GM12878 (cell line): ENCODE data around the gene SCT. TPM values are rescaled to one million over a fixed set of nuclear protein-coding genes. Genes with fewer than 3 reads are reported as not detected.

Experiments
- ATAC-seq: fragments of 200-7000 bp; cut with Tn5 transposase; 3 replicates; pipeline ENCODE4 v1.9.1; 2020; ENCODE audit warnings: mild to moderate bottlenecking, moderate library complexity
- BruUV-seq: library from RNA; stranded (reverse); fragments of 400-500 nt; replicated peaks from 2 replicates; lab custom pipeline; 2021; lab: Mats Ljungman, UMichigan
- CTCF ChIA-PET: fragments of 300-600 bp; sonication (Branson Sonifier 250); formaldehyde crosslinking; extraction: SDS; loops from one replicate; lab custom pipeline; 2021; ENCODE audit warnings: inconsistent platforms; lab: Yijun Ruan, JAX
- POLR2A ChIA-PET: fragments of 350-600 bp; formaldehyde crosslinking; extraction: SDS; loops from one replicate; lab custom pipeline; 2021; ENCODE audit warnings: inconsistent platforms; lab: Charles Lee
- RAD21 ChIA-PET: fragments of 300-600 bp; sonication (Branson Sonifier 250); formaldehyde crosslinking; loops from one replicate; lab custom pipeline; 2023; ENCODE audit warnings: antibody characterized with exemption; ENCODE audit not compliant: unreplicated experiment; lab: Charles Lee
- SMC1A ChIA-PET: fragments of 300-600 bp; sonication (Branson Sonifier 250); formaldehyde crosslinking; loops from one replicate; lab custom pipeline; 2023; ENCODE audit not compliant: unreplicated experiment, uncharacterized antibody; lab: Charles Lee
- DNase-seq: peaks from one replicate; pipeline ENCODE4 v3.0.0-alpha.2; 2011; ENCODE audit warnings: low read depth, low spot score
- FAIRE-seq: peaks from 3 replicates; lab custom pipeline; 2011; peaks lifted over from hg19 to GRCh38; lab: Jason Lieb, UNC
- H2AFZ ChIP-seq: 2 replicates; pipeline ENCODE4 v1.6.0; 2011; ENCODE audit warnings: low read depth, low read length, control low read depth; ENCODE audit not compliant: control insufficient read depth
- H3K27ac ChIP-seq: 2 replicates; pipeline ENCODE4 v1.5.1; 2011; ENCODE audit warnings: control low read depth; ENCODE audit not compliant: control insufficient read depth, insufficient read depth
- H3K27me3 ChIP-seq, 2 experiments: replicated peaks in 1 of 2; 2 replicates each; pipeline versions ENCODE4 v1.6.0 to v1.6.1; 2011; ENCODE audit warnings: low read length in 1 of 2; ENCODE audit not compliant: control insufficient read depth in 2 of 2, insufficient read depth in 2 of 2
- H3K36me3 ChIP-seq, 2 experiments: 2 replicates each; pipeline ENCODE4 v1.5.1; 2011; ENCODE audit warnings: low read length in 1 of 2; ENCODE audit not compliant: control insufficient read depth in 2 of 2, insufficient read depth in 2 of 2
- H3K4me1 ChIP-seq: 2 replicates; pipeline ENCODE4 v1.6.1; 2011; ENCODE audit warnings: mild to moderate bottlenecking, low read length, moderate library complexity, mixed read lengths; ENCODE audit not compliant: control insufficient read depth, insufficient read depth
- H3K4me2 ChIP-seq: 2 replicates; pipeline ENCODE4 v1.6.0; 2011; ENCODE audit warnings: control low read depth; ENCODE audit not compliant: control insufficient read depth, insufficient read depth
- H3K4me3 ChIP-seq: fragments of 200-600 bp; sonication (generic); 2 replicates; pipeline ENCODE4 v1.5.1; 2016
- H3K79me2 ChIP-seq: 2 replicates; pipeline ENCODE4 v1.6.0; 2011; ENCODE audit warnings: low read length; ENCODE audit not compliant: control insufficient read depth, insufficient read depth
- H3K9ac ChIP-seq: 2 replicates; pipeline ENCODE4 v1.8.0; 2011; ENCODE audit warnings: low read length, control low read depth, mixed read lengths; ENCODE audit not compliant: control insufficient read depth, insufficient read depth
- H3K9me3 ChIP-seq: replicated peaks from 3 replicates; pipeline ENCODE4 v1.5.1; 2011; ENCODE audit warnings: mild to moderate bottlenecking, low read length; ENCODE audit not compliant: control insufficient read depth, insufficient read depth
- H4K20me1 ChIP-seq: 2 replicates; pipeline ENCODE4 v1.6.0; 2011; ENCODE audit not compliant: control insufficient read depth, insufficient read depth
- ASH2L ChIP-seq: fragments of 300-600, 200-600 bp; sonication (generic); IDR thresholded peaks from 2 replicates; pipeline ENCODE4 v1.6.1; 2017; ENCODE audit warnings: low read depth, mild to moderate bottlenecking, borderline replicate concordance
- BRCA1 ChIP-seq: IDR thresholded peaks from 2 replicates; pipeline ENCODE4 v1.6.1; 2011; ENCODE audit warnings: low read depth, low read length, improper control_type of control experiment
- CREB1 ChIP-seq: IDR thresholded peaks from 2 replicates; pipeline ENCODE4 v1.6.1; 2012; ENCODE audit warnings: low read depth, mild to moderate bottlenecking, inconsistent platforms
- ESRRA ChIP-seq: IDR thresholded peaks from 2 replicates; pipeline ENCODE4 v1.6.1; 2012; ENCODE audit warnings: mild to moderate bottlenecking, low read length, improper control_type of control experiment
- HDAC2 ChIP-seq: fragments of 200-600 bp; sonication (generic); IDR thresholded peaks from 2 replicates; pipeline ENCODE4 v1.6.1; 2017
- MYB ChIP-seq: fragments of 150-350 bp; IDR thresholded peaks from 2 replicates; pipeline ENCODE4 v1.6.1; 2014; ENCODE audit warnings: mild to moderate bottlenecking, low read depth, low read length, borderline replicate concordance
- PML ChIP-seq: IDR thresholded peaks from 2 replicates; pipeline ENCODE4 v1.6.1; 2012; ENCODE audit warnings: low read length, inconsistent platforms
- RBBP5 ChIP-seq: fragments of 200-600 bp; sonication (generic); conservative IDR thresholded peaks from 2 replicates; pipeline ENCODE4 v1.6.1; 2016
- RUNX3 ChIP-seq: IDR thresholded peaks from 2 replicates; pipeline ENCODE4 v1.6.1; 2012; ENCODE audit warnings: low read length, inconsistent platforms
- SMC3 ChIP-seq: IDR thresholded peaks from 2 replicates; pipeline ENCODE4 v1.6.1; 2011; ENCODE audit warnings: low read length, improper control_type of control experiment, borderline replicate concordance
- TCF12 ChIP-seq: IDR thresholded peaks from 2 replicates; pipeline ENCODE4 v1.6.1; 2011; ENCODE audit warnings: low read depth, mild to moderate bottlenecking, low read length
- ZNF217 ChIP-seq: fragments of 450-650 bp; IDR thresholded peaks from 2 replicates; pipeline ENCODE4 v1.6.1; 2017; ENCODE audit warnings: antibody characterized with exemption, mild to moderate bottlenecking
- ZNF592 ChIP-seq: fragments of 450-650 bp; IDR thresholded peaks from 2 replicates; pipeline ENCODE4 v1.6.1; 2017; ENCODE audit warnings: mild to moderate bottlenecking, moderate library complexity
- ZZZ3 ChIP-seq: IDR thresholded peaks from 2 replicates; pipeline ENCODE4 v1.6.1; 2011; ENCODE audit warnings: low read depth; ENCODE audit not compliant: control insufficient read depth, insufficient read length
- WGBS: methylation state at CpG from one replicate; pipeline ENCODE4 v1.1.6; 2016; ENCODE audit warnings: low lambda C conversion rate; ENCODE audit not compliant: insufficient replicate concordance, insufficient coverage; ENCODE audit errors: missing lambda C conversion rate; 5-methylcytosine and 5-hydroxymethylcytosine counted together
- in situ Hi-C: fragments of 300-500 bp; cut with MboI; formaldehyde crosslinking; loops from 9 replicates; pipeline ENCODE4 v1.14.3; 2018; ENCODE audit warnings: mixed read lengths
- intact Hi-C: fragments of 100-400 bp; cut with micrococcal nuclease; formaldehyde crosslinking; loops from one replicate; pipeline ENCODE4 v1.14.2; 2022; ENCODE audit not compliant: unreplicated experiment
- polyA plus RNA-seq, 11 experiments: library from polyadenylated mRNA; depleted of rRNA in 4 of 11; unstranded in 6 of 11; stranded (reverse) in 5 of 11; fragments of >200 nt; fragmentation: Nextera tagmentation in 4 of 11; fragmentation: Illumina TruSeq in 1 of 11; extraction: Ambion mirVana in 4 of 11; extraction: Trizol in 1 of 11; gene quantifications; 1 replicate in 1 of 11; 2 replicates in 10 of 11; pipeline versions ENCODE4 v1.2.1 to v1.2.3, GENCODE V29; 2011 to 2016; ENCODE audit warnings: inconsistent platforms in 2 of 11, missing spikeins in 2 of 11, low read depth in 1 of 11
- total RNA-seq, 4 experiments: library from RNA; depleted of rRNA in 3 of 4; stranded (reverse); fragments of >200 nt in 3 of 4; fragmentation: Illumina TruSeq in 1 of 4; extraction: Trizol in 1 of 4; gene quantifications; 2 replicates each; pipeline versions ENCODE4 v1.2.1 to v1.2.3, GENCODE V29; 2013 to 2021
- TF ChIP-seq, protein P1 (sequence below): fragments of 450-650 bp; formaldehyde crosslinking; IDR thresholded peaks from 2 replicates; pipeline ENCODE4 v1.5.0; 2022; ENCODE audit warnings: mild to moderate bottlenecking, missing genetic modification characterization
- TF ChIP-seq, protein P2 (sequence below): fragments of 450-650 bp; conservative IDR thresholded peaks from 2 replicates; pipeline ENCODE4 v1.6.1; 2017; ENCODE audit warnings: mild to moderate bottlenecking, moderate library complexity

Gene SCT
- total and polyA plus RNA-seq, 10 of the 15 experiments (the other 5 are each of a cell fraction or from before 2014, with no cell fraction given) = not detected

DNA sequence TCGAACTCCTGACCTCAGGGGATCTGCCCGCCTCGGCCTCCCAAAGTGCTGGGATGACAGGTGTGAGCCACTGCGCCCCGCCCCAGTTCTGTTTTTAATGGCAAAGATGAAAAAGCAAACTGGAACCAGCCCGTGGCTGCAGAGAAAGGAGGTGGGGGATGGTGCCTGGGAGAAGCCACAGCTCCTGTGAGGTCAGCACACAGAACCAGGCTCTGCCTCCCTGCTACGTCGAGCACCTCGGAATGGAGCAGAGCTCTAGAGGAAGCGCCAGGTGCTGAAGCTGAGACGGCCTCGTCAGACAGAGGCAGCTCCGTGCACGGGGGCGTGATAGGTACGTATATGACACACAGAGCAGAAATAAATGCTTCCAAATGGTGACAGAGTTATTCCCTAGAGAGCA is 18.6 kb upstream of the SCT start:
- no peaks in the 10 kb centered on the region for H3K9me3 ChIP-seq
- ChIA-PET POLR2A (interaction anchor here (0.7 to 0.8 kb wide), 2 partner anchors 99 to 130 kb away, joined by 3 read pairs; no protein-coding TSS in a partner anchor), SMC1A (no interaction called here), CTCF (no interaction called here), RAD21 (no interaction called here)
- WGBS = 72% methylated on average over 16 of the region's 16 CpGs
- peak; percentile 73 for ATAC-seq
- peak; percentile 57 for FAIRE-seq
- no peaks in the 10 kb centered on the region for H4K20me1 ChIP-seq
- intact Hi-C loops = no loop called here
- H3K4me2 ChIP-seq = peak overlapping the region; percentile 11
- no TSS peak for BruUV-seq
- H3K27me3 ChIP-seq = no peaks in the 10 kb centered on the region
- H3K4me3 ChIP-seq = no peak overlapping the region
- H3K9ac ChIP-seq = no peak overlapping the region
- H3K4me1 ChIP-seq = peaks cover 13% of the 10 kb centered on the region
- peaks cover 2 to 3% of the 10 kb centered on the region in 2 experiments; a peak in 3 of 4 replicates for H3K36me3 ChIP-seq
- H2AFZ ChIP-seq = no peak overlapping the region
- peak overlapping the region; percentile 42 for H3K27ac ChIP-seq
- no peaks in the 10 kb centered on the region for H3K79me2 ChIP-seq
- no peak for DNase-seq
- in situ Hi-C loops = no loop called here
- no peak for TF ChIP-seq ZZZ3
- TF ChIP-seq SMC3 = no peak
- TF ChIP-seq, protein P1, sequence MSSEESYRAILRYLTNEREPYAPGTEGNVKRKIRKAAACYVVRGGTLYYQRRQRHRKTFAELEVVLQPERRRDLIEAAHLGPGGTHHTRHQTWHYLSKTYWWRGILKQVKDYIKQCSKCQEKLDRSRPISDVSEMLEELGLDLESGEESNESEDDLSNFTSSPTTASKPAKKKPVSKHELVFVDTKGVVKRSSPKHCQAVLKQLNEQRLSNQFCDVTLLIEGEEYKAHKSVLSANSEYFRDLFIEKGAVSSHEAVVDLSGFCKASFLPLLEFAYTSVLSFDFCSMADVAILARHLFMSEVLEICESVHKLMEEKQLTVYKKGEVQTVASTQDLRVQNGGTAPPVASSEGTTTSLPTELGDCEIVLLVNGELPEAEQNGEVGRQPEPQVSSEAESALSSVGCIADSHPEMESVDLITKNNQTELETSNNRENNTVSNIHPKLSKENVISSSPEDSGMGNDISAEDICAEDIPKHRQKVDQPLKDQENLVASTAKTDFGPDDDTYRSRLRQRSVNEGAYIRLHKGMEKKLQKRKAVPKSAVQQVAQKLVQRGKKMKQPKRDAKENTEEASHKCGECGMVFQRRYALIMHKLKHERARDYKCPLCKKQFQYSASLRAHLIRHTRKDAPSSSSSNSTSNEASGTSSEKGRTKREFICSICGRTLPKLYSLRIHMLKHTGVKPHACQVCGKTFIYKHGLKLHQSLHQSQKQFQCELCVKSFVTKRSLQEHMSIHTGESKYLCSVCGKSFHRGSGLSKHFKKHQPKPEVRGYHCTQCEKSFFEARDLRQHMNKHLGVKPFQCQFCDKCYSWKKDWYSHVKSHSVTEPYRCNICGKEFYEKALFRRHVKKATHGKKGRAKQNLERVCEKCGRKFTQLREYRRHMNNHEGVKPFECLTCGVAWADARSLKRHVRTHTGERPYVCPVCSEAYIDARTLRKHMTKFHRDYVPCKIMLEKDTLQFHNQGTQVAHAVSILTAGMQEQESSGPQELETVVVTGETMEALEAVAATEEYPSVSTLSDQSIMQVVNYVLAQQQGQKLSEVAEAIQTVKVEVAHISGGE (CRISPR knock-in tag) = no peak
- TF ChIP-seq ZNF217 = no peak
- TF ChIP-seq ZNF592 = no peak
- TF ChIP-seq PML = no peak
- TF ChIP-seq ESRRA = no peak
- TF ChIP-seq HDAC2 = no peak
- TF ChIP-seq BRCA1 = no peak
- TF ChIP-seq TCF12 = no peak
- no peak for TF ChIP-seq ASH2L
- 0 out of 2 replicates have a peak, but pooled peaks have one; percentile 44 for TF ChIP-seq CREB1
- TF ChIP-seq RBBP5 = no peak
- TF ChIP-seq, protein P2, sequence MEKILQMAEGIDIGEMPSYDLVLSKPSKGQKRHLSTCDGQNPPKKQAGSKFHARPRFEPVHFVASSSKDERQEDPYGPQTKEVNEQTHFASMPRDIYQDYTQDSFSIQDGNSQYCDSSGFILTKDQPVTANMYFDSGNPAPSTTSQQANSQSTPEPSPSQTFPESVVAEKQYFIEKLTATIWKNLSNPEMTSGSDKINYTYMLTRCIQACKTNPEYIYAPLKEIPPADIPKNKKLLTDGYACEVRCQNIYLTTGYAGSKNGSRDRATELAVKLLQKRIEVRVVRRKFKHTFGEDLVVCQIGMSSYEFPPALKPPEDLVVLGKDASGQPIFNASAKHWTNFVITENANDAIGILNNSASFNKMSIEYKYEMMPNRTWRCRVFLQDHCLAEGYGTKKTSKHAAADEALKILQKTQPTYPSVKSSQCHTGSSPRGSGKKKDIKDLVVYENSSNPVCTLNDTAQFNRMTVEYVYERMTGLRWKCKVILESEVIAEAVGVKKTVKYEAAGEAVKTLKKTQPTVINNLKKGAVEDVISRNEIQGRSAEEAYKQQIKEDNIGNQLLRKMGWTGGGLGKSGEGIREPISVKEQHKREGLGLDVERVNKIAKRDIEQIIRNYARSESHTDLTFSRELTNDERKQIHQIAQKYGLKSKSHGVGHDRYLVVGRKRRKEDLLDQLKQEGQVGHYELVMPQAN = no peak
- TF ChIP-seq RUNX3 = peak; percentile 46; the same call in 1 of the 2 replicates
- no peak for TF ChIP-seq MYB
